ENCODE measurements around the gene ACOXL. TPM values are rescaled to one million over a fixed set of nuclear protein-coding genes. Genes with fewer than 3 reads are reported as not detected.
A peak's percentile ranks its signal among the peaks of the same experiment; 100 is the strongest.

ACOXL gene
- total RNA-seq, 1 donor from 2014 or later, result 52.7 TPM

GRCh38 chr2:110718382-110718781, 14.0 kb upstream of the ACOXL start:
- no peak for DNase-seq (ENCODE audit: low spot score)

- DNase-seq (ENCODE audit: low spot score), result no peak
Measured at GRCh38 chr2:110718990-110719389, 13.4 kb upstream of the ACOXL start.

- DNase-seq (ENCODE audit: low spot score), result no peak
Measured at GRCh38 chr2:110720547-110720946, 11.8 kb upstream of the ACOXL start.

GRCh38 chr2:110724820-110725219, 7.6 kb upstream of the ACOXL start:
- no peak for DNase-seq (ENCODE audit: low spot score)

GRCh38 chr2:110725370-110725769, 7.0 kb upstream of the ACOXL start:
- DNase-seq (ENCODE audit: low spot score), result no peak

GRCh38 chr2:110725859-110726258, 6.5 kb upstream of the ACOXL start:
- no peak for DNase-seq (ENCODE audit: low spot score)

GRCh38 chr2:110726285-110726684, 6.1 kb upstream of the ACOXL start:
- DNase-seq (ENCODE audit: low spot score), result no peak

GRCh38 chr2:110727923-110728322, 4.5 kb upstream of the ACOXL start:
- no peak for DNase-seq (ENCODE audit: low spot score)

- no peak for DNase-seq (ENCODE audit: low spot score)
Measured at GRCh38 chr2:110729106-110729505, 3.3 kb upstream of the ACOXL start.

GRCh38 chr2:110731064-110731463, 1.3 kb upstream of the ACOXL start:
- no peak for DNase-seq (ENCODE audit: low spot score)

GRCh38 chr2:110735366-110735765, 3.0 kb downstream of the ACOXL start:
- DNase-seq (ENCODE audit: low spot score), result peak; percentile 68

GRCh38 chr2:110737783-110738182, 5.4 kb downstream of the ACOXL start:
- no peak for DNase-seq (ENCODE audit: low spot score)

GRCh38 chr2:110740747-110741349, 8.5 kb downstream of the ACOXL start:
- no peak for DNase-seq (ENCODE audit: low spot score)

- DNase-seq (ENCODE audit: low spot score), result no peak
Measured at GRCh38 chr2:110741491-110741980, 9.2 kb downstream of the ACOXL start.

- DNase-seq (ENCODE audit: low spot score), result no peak
Measured at GRCh38 chr2:110742412-110742811, 10.0 kb downstream of the ACOXL start.

GRCh38 chr2:110743600-110743999, 11.2 kb downstream of the ACOXL start:
- DNase-seq (ENCODE audit: low spot score), result no peak

- DNase-seq (ENCODE audit: low spot score), result no peak
Measured at GRCh38 chr2:110744429-110744828, 12.1 kb downstream of the ACOXL start.

GRCh38 chr2:110745048-110745447, 12.7 kb downstream of the ACOXL start:
- DNase-seq (ENCODE audit: low spot score), result no peak

- no peak for DNase-seq (ENCODE audit: low spot score)
Measured at GRCh38 chr2:110746586-110747521, 14.5 kb downstream of the ACOXL start.

- no peak for DNase-seq (ENCODE audit: low spot score)
Measured at GRCh38 chr2:110747522-110748488, 15.4 kb downstream of the ACOXL start.

GRCh38 chr2:110748489-110748867, 16.1 kb downstream of the ACOXL start:
- DNase-seq (ENCODE audit: low spot score), result no peak

GRCh38 chr2:110751642-110752041, 19.3 kb downstream of the ACOXL start:
- DNase-seq (ENCODE audit: low spot score), result no peak

Measured in ureter (tissue), 1 donor.